ENCODE results near the gene SP140L.
"Not testable (repeated sequence)": the region's sequence is repeated elsewhere in the genome, so short reads cannot be mapped to it uniquely, and the experiment has no call there.

Gene SP140L

DNA sequence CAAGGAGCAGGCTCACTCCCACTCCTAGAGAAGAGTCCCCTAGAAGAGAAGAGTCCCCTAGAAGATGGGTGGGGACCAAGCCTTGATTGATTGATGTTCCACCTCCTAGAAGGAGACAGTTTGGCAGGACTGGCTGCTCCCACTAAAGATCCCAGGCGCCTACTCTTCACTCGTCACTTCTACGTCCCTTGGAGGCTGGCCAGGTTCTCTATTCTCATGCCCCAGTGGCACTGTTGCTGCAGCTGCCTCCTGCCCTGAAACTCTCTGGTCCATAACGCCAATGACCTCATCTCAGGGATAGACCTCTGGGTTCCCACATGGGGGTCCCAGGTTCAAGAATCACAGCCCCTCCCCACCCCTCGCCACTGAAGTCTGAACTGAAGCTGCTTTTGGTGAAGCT lies 2.5 kb upstream of the SP140L start:
- no peak for FAIRE-seq

DNA sequence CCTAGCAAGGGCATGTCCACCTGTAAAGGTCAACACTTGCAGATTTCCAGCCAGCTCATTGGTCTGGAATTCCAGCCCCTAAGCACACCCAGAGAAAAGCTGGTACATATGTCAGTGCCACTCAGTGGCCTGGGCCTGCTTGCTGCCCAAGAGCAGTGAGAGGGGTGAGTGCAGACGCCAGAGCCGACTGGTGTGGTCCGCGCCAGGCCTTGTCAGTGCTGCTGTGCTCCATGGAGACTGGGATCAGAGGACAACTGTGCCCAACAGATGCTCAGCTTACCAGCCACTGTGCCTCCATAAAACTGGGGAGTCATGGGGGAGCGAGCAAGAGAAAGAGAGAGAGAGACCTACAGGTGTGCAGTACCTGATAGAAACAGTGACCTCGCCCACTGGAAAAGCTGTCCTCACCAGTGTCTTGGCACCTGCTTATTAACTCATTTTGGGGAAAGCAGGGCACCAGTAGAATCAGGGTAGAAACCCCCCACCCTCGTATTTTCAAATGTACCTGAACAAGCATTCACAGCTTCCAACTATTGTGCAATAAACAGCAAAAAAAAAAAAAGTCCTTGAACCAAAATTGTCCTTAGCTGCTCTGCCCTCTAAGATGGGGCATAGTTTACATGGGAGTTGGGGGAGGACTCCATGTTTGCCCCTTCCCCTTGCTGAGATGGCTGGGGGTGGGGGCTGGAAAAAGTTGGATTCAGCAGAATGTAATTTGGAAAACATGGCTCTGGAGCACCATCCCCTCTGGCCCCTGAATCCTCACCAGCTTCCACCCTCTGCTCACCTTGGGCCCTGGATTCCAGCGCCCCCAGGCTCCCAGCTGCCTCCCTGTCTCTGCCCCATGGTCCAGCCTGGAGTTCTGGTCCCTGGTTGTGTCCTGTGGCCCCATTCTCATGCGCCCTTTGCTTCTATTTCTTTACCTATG lies 1.4 kb upstream of the SP140L start:
- FAIRE-seq, result no peak

DNA sequence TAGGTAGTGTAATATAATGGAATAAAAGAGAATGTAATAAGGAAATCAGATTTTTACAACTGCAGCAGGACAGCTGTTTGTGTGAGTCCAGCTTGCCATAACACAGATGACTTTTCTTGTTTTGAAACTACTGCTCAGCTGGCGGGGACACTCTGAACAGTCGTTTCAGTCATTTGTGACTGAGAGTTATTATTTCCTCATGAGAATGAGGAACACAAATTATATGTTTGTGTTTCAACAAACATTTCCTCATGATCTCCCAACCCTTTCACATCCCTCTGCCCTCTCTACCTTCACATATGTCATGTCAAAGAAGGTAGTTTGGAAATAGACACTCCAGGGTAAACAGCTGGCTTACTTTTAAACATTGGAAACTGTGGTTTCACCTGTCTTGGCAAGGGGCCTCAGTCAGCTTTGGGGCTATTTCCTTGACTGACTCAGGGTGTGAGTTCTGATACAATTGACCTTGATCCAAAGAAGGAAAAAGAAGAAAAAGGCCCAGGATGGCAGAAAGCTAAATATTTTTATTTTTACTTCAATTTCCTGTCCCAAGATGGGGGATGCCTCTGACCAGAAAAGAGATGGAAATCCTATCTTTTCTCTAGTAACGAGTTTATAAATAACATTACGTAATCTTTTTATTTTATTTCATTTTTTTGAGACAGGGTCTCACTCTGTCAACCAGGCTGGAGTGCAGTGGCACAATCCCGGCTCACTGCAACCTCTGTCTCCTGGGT lies 593 bp downstream of the SP140L start:
- FAIRE-seq, result no peak

DNA sequence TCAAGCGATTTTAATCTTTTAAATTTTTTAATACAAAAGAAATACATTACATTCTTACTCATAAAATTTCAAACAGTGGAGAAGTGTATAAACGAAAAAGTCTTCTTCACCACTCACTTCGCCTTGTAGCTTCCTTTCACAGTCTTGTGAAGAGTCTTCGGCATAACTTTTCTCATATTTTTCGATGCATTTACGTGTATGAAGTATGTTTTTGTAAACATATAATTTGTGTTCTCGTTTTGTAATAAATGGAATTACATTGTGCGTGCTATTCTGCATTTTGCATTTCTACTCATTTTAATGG lies 1.1 kb downstream of the SP140L start:
- no peak for FAIRE-seq

DNA sequence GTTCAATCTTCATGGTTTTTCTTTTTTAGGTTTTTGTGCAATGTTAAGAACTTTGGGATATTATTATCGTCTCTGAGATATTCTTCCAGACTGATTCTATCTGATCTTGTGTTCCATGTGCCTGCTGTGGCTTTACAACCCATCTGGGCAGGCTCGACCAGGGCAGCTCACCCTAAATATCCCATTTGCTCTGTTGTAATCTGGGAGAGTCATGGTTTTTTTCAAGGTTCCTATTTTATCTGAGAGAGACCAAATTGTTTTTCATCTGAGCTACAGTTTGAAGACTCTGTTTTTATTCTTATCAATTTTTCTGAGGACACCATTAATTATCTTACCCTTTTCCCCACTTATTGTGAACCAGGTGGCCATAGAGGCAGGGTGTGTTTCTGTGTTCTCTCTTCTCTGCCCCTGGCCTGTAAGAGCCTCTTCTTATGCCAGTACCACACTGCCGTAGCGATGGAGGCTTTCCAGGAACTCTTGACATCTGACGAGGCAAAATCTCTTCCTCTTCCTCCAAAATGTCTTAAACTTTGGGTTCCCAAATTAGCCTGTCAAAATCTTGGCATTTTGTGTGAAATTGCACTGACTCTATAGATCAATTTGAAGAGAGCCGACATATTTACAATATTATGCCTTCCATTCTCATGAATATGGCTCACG lies 3.1 kb downstream of the SP140L start:
- FAIRE-seq, result no peak

DNA sequence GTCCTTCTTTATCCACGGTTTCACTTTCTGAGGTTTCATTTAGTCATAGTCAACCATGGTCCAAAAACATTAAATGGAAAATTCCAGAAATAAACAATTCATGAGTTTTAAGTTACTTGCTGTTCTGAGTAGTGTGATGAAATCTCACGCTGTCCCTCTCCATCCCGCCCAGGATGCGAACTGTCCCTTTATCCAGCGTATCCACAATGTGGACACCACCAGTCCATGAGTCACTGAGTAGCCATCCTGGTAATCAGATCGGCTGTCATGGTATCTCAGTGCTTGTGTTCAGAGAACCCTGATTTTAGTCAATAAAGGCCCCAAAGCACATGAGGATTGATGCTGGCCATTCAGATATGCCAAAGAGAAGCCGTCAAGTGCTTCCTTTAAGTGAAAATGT lies 3.7 kb downstream of the SP140L start:
- no peak for FAIRE-seq

DNA sequence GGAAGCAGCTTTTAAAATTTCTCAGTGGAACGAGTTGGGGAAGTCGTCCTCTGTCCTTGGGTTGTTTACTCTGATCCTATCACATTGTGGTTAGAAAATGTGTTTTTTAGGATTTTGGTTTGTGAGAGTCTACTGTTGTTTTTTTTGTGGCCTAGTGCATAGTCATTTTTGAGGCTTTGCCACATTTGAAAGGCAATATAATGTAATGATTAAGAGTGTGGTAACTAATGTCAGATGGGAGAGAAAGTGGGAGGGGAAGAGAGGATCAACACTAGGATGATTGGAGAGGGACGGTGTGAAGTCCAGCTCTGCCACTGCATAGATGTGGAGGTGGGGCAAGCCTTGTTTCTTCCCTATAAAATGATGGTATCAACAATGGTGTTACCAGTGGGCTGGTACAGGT lies 8.5 kb downstream of the SP140L start:
- no peak for FAIRE-seq

DNA sequence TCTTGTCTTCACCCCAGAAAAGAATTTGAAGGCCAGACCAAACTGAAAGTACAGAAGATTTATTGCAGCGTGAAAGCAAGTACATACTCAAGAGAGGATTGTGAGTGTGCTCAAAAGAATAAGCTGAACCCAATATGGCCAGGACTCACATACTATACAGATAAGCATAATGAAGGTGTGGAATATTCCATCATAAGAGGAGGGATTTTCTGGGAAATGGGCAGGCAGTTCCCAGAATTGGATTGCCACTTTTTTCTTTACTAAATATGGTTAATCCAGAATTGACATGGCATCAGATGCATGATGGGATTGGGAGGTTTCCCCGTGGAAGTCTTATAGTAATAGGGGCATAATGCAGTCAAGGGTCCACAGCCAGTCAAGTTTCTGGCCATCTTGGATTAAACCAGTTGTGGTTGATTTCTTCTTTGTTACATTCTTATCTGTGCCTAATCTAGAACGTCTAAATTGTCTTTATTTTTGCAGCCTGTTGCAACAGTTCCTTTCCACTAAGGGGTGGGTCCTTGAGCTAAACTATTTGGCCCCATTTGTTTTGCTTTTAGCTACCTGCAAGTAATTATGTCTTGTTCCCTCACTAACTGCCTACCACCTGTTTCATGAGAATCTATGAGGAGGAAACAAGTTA lies 9.0 kb downstream of the SP140L start:
- FAIRE-seq, result no peak

GRCh38 chr2:230341936-230342528 lies 15.0 kb downstream of the SP140L start:
- not testable (repeated sequence) for FAIRE-seq

DNA sequence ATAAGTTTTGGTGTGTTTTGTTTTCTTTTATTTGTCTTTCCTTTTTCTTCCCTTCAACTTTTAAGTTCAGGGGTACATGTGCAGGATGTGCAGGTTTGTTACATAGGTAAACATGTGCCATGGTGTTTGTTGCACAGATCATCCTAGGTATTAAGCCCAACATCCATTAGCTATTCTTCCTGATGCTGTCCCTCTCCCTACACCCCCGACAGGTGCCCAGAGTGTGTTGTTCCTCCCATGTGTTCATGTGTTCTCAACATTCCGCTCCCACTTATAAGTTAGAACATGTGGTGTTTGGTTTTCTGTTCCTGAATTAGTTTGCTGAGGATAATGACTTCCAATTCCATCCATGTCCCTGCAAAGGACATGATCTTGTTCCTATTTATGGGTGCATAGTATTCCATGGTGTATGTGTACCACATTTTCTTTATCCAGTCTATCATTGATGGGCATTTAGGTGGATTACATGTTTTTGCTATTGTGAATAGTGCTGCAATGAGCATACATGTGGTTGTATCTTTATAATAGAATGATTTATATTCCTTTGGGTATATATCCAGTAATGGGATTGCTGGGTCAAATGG lies 16.1 kb downstream of the SP140L start:
- not testable (repeated sequence) for FAIRE-seq

GRCh38 chr2:230343747-230344146 lies 16.8 kb downstream of the SP140L start:
- FAIRE-seq, result no peak

GRCh38 chr2:230346465-230346864 lies 19.5 kb downstream of the SP140L start:
- FAIRE-seq, result no peak

- no peak for FAIRE-seq
Observed at GRCh38 chr2:230346921-230347533, 20.0 kb downstream of the SP140L start.

GRCh38 chr2:230347659-230348305 lies 20.8 kb downstream of the SP140L start:
- FAIRE-seq, result no peak

DNA sequence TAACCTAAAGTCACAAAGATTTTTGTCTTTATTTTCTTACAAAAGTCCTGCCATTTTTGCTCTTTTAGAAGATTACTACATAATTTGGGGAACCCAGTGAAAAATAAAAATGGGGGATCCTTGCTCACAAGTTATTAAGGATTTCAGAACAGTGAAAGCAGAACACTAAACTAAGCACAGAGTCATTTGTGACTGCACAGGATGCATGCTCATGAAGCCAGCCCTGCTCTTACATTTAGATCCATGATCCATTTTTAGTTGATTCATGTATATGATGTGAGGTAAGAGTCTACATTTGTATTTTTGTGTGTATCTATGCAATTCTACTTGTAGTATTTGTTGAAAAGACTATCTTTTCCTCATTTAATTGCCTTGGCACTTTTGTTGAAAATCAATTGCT lies 21.8 kb downstream of the SP140L start:
- FAIRE-seq, result no peak

GRCh38 chr2:230356084-230356483 lies 29.1 kb downstream of the SP140L start:
- FAIRE-seq, result no peak

DNA sequence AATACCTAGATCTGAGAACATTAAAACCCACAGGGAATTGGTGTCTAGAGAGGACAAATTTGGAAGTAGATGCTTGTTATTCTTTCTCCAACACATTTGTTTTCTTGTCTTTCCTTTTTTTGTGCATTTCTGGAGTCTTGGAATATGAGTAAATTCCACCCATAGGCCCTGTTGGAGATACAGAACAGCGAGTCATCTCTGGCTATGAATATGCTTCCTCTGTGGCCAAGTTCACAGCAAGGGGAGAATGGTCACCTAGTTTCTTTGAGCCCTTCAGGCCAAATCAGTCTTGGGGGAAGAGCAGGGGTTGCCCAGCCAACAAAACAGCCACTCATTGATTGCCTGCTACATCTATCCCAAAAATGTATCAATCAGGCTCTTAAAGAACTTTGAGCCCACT lies 31.3 kb downstream of the SP140L start:
- no peak for FAIRE-seq

DNA sequence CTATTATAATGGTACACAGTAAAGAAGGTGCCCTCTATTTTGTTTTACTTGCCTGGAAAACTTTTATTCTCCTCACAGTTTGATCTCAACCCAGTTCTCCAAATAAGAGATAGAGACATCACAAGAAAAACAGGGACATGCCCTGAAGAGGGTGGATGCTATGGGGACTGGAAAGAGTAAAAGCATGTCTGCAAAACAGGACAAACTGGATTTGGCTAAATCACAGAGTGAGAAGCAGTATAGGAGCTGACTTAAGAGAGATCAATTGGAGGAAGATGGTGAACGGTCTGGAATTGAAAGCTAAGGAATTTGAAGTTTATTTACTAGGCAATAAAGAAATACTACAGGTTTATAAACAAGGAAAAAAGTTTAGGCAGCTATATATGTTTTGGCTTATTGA lies 33.0 kb downstream of the SP140L start:
- FAIRE-seq, result no peak

DNA sequence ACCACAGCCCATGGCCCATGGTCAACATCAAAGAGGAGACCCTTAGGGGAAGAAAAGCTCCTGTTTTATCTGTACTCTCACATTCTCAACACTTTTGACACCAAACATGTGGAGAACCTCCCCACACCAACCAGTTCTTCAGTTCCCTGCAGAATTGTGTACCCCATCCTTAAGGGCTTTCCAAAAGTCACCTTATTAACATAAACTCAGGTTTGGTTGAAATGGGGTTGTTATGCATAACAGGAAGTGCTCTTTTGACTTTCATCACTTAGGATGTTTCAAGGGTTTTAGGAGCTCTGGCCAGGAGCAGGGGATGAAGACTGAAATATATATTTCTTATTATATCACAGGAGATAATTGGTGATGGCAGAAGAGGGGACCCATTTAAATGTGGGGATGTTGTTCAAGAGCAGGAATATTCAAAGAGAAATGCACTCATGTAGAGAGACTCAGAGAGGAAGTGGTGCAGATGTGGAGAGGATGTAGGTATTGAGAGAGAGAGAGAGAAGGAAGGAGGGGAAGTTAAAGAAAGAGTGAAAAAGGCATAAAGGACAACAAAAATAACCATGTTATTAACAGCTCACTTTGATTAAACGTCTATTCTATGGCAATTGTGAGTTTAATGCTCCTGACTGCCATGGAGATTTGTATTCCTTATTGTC lies 35.2 kb downstream of the SP140L start:
- no peak for FAIRE-seq

DNA sequence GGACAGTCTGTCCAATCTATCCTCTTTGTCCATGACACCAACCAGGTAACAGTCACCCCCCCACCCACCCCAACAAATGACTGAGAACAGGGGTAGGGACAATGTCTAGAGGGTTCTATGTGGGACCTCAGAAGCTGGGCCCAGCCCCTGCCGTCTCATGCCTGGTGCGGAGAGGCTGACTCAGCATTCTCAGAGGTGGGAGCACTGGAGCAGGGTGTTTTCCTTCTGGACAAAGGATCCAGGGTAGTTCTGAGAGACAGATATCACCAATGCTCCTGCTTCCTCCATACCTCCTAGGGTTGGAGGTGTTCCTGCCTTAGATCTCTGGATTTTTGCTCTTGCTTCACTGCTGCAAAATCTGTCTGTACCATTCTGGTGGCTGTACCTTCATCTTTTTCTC lies 55.1 kb downstream of the SP140L start:
- FAIRE-seq, result no peak

GRCh38 chr2:230383453-230383852 lies 56.5 kb downstream of the SP140L start:
- FAIRE-seq, result no peak
